ENCODE data around the gene QKI. TPM values are rescaled to one million over a fixed set of nuclear protein-coding genes. Genes with fewer than 3 reads are reported as not detected.

QKI gene
- total RNA-seq, 2 experiments from 2014 or later: 48.6 to 62.7 TPM

GRCh38 chr6:163446549-163446948 is 32.0 kb downstream of the QKI start:
- Mint-ChIP-seq H3K4me1 (peaks cover 38% of the 10 kb centered on the region), H3K27ac (no peak overlapping the region), H3K27me3 (no peaks in the 10 kb centered on the region), H3K9me3 (ENCODE audit: low read depth) (no peaks in the 10 kb centered on the region), H3K36me3 (ENCODE audit: low read depth) (no peaks in the 10 kb centered on the region), H3K4me3 (no peak overlapping the region)
- ChIA-PET CTCF (no interaction called here), POLR2A (no interaction called here)
- ATAC-seq: no peak
- no peak for DNase-seq
- intact Hi-C loops (cut with DNase I, micrococcal nuclease): no loop called here

GRCh38 chr6:163449076-163449475 is 34.6 kb downstream of the QKI start:
- ChIA-PET POLR2A (no interaction called here), CTCF (interaction anchor here (0.8 to 1.5 kb wide), 3 partner anchors 21 to 105 kb away, joined by 3 read pairs; no protein-coding TSS in a partner anchor)
- DNase-seq (no peak), ATAC-seq (no peak)
- Mint-ChIP-seq H3K4me1 (peaks cover 24% of the 10 kb centered on the region), H3K36me3 (ENCODE audit: low read depth) (no peaks in the 10 kb centered on the region), H3K4me3 (no peak overlapping the region), H3K27me3 (no peaks in the 10 kb centered on the region), H3K27ac (no peak overlapping the region), H3K9me3 (ENCODE audit: low read depth) (no peaks in the 10 kb centered on the region)
- intact Hi-C loops (cut with DNase I, micrococcal nuclease): no loop called here

- peaks cover 12% of the 10 kb centered on the region for H3K36me3 Mint-ChIP-seq (ENCODE audit: low read depth)
- no peaks in the 10 kb centered on the region for H3K27me3 Mint-ChIP-seq
- DNase-seq (no peak), ATAC-seq (no peak)
- no peaks in the 10 kb centered on the region for H3K9me3 Mint-ChIP-seq (ENCODE audit: low read depth)
- H3K27ac Mint-ChIP-seq: no peak overlapping the region
- ChIA-PET POLR2A (no interaction called here), CTCF (interaction anchor here (0.8 to 1.7 kb wide), 2 partner anchors 9 to 10 kb away, joined by 3 to 4 read pairs; no protein-coding TSS in a partner anchor)
- H3K4me3 Mint-ChIP-seq: no peak overlapping the region
- intact Hi-C loops (cut with DNase I, micrococcal nuclease): no loop called here
- peaks cover 41% of the 10 kb centered on the region for H3K4me1 Mint-ChIP-seq
Measured at GRCh38 chr6:163454425-163454824, 39.9 kb downstream of the QKI start.

- Mint-ChIP-seq H3K4me1 (peaks cover 48% of the 10 kb centered on the region), H3K36me3 (ENCODE audit: low read depth) (peaks cover 14% of the 10 kb centered on the region), H3K27me3 (no peaks in the 10 kb centered on the region), H3K27ac (no peak overlapping the region), H3K4me3 (no peak overlapping the region), H3K9me3 (ENCODE audit: low read depth) (no peaks in the 10 kb centered on the region)
- ChIA-PET POLR2A (no interaction called here), CTCF (no interaction called here)
- DNase-seq: no peak
- intact Hi-C loops (cut with DNase I, micrococcal nuclease): no loop called here
- ATAC-seq: no peak
Measured at GRCh38 chr6:163455552-163455951, 41.0 kb downstream of the QKI start.

GRCh38 chr6:163457637-163458561 is 43.4 kb downstream of the QKI start:
- ATAC-seq (peak; percentile 39), DNase-seq (no peak)
- peak overlapping the region; percentile 71 for H3K27ac Mint-ChIP-seq
- no peaks in the 10 kb centered on the region for H3K9me3 Mint-ChIP-seq (ENCODE audit: low read depth)
- ChIA-PET POLR2A (no interaction called here), CTCF (no interaction called here)
- peaks cover 55% of the 10 kb centered on the region for H3K4me1 Mint-ChIP-seq
- no peaks in the 10 kb centered on the region for H3K27me3 Mint-ChIP-seq
- intact Hi-C loops (cut with DNase I, micrococcal nuclease): loop anchor here in 1 of 2 experiments (2.0 kb wide), 1 partner anchor 41 kb away; no protein-coding TSS in a partner anchor
- H3K36me3 Mint-ChIP-seq (ENCODE audit: low read depth): peaks cover 14% of the 10 kb centered on the region
- no peak overlapping the region for H3K4me3 Mint-ChIP-seq

GRCh38 chr6:163459007-163459406 is 44.5 kb downstream of the QKI start:
- ChIA-PET POLR2A (no interaction called here), CTCF (no interaction called here)
- peak overlapping the region; percentile 36 for H3K4me3 Mint-ChIP-seq
- no peak for DNase-seq
- H3K27me3 Mint-ChIP-seq: no peaks in the 10 kb centered on the region
- H3K36me3 Mint-ChIP-seq (ENCODE audit: low read depth): peaks cover 17% of the 10 kb centered on the region
- peak overlapping the region; percentile 96 for H3K27ac Mint-ChIP-seq
- no peaks in the 10 kb centered on the region for H3K9me3 Mint-ChIP-seq (ENCODE audit: low read depth)
- no peak for ATAC-seq
- intact Hi-C loops (cut with DNase I, micrococcal nuclease): loop anchor here in 1 of 2 experiments (2.0 kb wide), 1 partner anchor 42 kb away; no protein-coding TSS in a partner anchor
- peaks cover 63% of the 10 kb centered on the region for H3K4me1 Mint-ChIP-seq

GRCh38 chr6:163459536-163459935 is 45.0 kb downstream of the QKI start:
- no peak for ATAC-seq
- CTCF ChIA-PET: no interaction called here
- H3K4me1 Mint-ChIP-seq: peaks cover 63% of the 10 kb centered on the region
- intact Hi-C loops (cut with DNase I, micrococcal nuclease): loop anchor here in 1 of 2 experiments (2.0 kb wide), 1 partner anchor 43 kb away; no protein-coding TSS in a partner anchor
- H3K27me3 Mint-ChIP-seq: no peaks in the 10 kb centered on the region
- no peak for DNase-seq
- H3K9me3 Mint-ChIP-seq (ENCODE audit: low read depth): no peaks in the 10 kb centered on the region
- peak overlapping the region; percentile 36 for H3K4me3 Mint-ChIP-seq
- H3K27ac Mint-ChIP-seq: peak overlapping the region; percentile 96
- POLR2A ChIA-PET: no interaction called here
- peaks cover 17% of the 10 kb centered on the region for H3K36me3 Mint-ChIP-seq (ENCODE audit: low read depth)

GRCh38 chr6:163460307-163460782 is 45.8 kb downstream of the QKI start:
- ChIA-PET POLR2A (interaction anchor here (0.7 kb wide), 1 partner anchor 45 kb away, joined by 3 read pairs; no protein-coding TSS in a partner anchor), CTCF (interaction anchor here (0.9 kb wide), 1 partner anchor 44 kb away, joined by 3 read pairs; no protein-coding TSS in a partner anchor)
- Mint-ChIP-seq H3K9me3 (ENCODE audit: low read depth) (no peaks in the 10 kb centered on the region), H3K36me3 (ENCODE audit: low read depth) (peaks cover 23% of the 10 kb centered on the region), H3K4me1 (peaks cover 60% of the 10 kb centered on the region), H3K27ac (peak overlapping the region; percentile 96), H3K27me3 (no peaks in the 10 kb centered on the region), H3K4me3 (peak overlapping the region; percentile 82)
- intact Hi-C loops (cut with DNase I, micrococcal nuclease): loop anchor here in 1 of 2 experiments (1.0 to 5.0 kb wide), 2 partner anchors 46 to 733 kb away; partner anchors contain the start of genes PACRG, PRKN and QKI
- ATAC-seq: peak; percentile 90
- peak; percentile 23 for DNase-seq

- intact Hi-C loops (cut with DNase I, micrococcal nuclease): loop anchor here in 1 of 2 experiments (5.0 kb wide), 1 partner anchor 734 kb away; the partner anchor contains the start of genes PACRG and PRKN
- no peak for DNase-seq
- no peaks in the 10 kb centered on the region for H3K9me3 Mint-ChIP-seq (ENCODE audit: low read depth)
- H3K4me1 Mint-ChIP-seq: peaks cover 59% of the 10 kb centered on the region
- H3K27me3 Mint-ChIP-seq: no peaks in the 10 kb centered on the region
- peak overlapping the region; percentile 17 for H3K4me3 Mint-ChIP-seq
- ChIA-PET CTCF (interaction anchor here (0.6 kb wide), 1 partner anchor 88 kb away, joined by 3 read pairs; no protein-coding TSS in a partner anchor), POLR2A (interaction anchor here (0.7 kb wide), 1 partner anchor 205 kb away, joined by 3 read pairs; no protein-coding TSS in a partner anchor)
- peak overlapping the region; percentile 49 for H3K27ac Mint-ChIP-seq
- peaks cover 24% of the 10 kb centered on the region for H3K36me3 Mint-ChIP-seq (ENCODE audit: low read depth)
- no peak for ATAC-seq
Measured at GRCh38 chr6:163461696-163462095, 47.2 kb downstream of the QKI start.

GRCh38 chr6:163463180-163463579 is 48.7 kb downstream of the QKI start:
- ChIA-PET CTCF (interaction anchor here (0.6 kb wide), 1 partner anchor 8 kb away, joined by 3 read pairs; no protein-coding TSS in a partner anchor), POLR2A (no interaction called here)
- Mint-ChIP-seq H3K4me3 (no peak overlapping the region), H3K9me3 (ENCODE audit: low read depth) (no peaks in the 10 kb centered on the region), H3K4me1 (peaks cover 53% of the 10 kb centered on the region), H3K27ac (peak overlapping the region; percentile 23), H3K36me3 (ENCODE audit: low read depth) (peaks cover 18% of the 10 kb centered on the region), H3K27me3 (no peaks in the 10 kb centered on the region)
- ATAC-seq: peak; percentile 13
- intact Hi-C loops (cut with DNase I, micrococcal nuclease): loop anchor here in 1 of 2 experiments (5.0 kb wide), 1 partner anchor 736 kb away; the partner anchor contains the start of genes PACRG and PRKN
- no peak for DNase-seq

- Mint-ChIP-seq H3K4me3 (no peak overlapping the region), H3K36me3 (ENCODE audit: low read depth) (peaks cover 20% of the 10 kb centered on the region), H3K27me3 (no peaks in the 10 kb centered on the region), H3K4me1 (peaks cover 51% of the 10 kb centered on the region), H3K9me3 (ENCODE audit: low read depth) (no peaks in the 10 kb centered on the region), H3K27ac (no peak overlapping the region)
- POLR2A ChIA-PET: interaction anchor here (0.6 kb wide), 1 partner anchor 37 kb away, joined by 3 read pairs; no protein-coding TSS in a partner anchor
- intact Hi-C loops (cut with DNase I, micrococcal nuclease): loop anchor here in 1 of 2 experiments (5.0 kb wide), 1 partner anchor 736 kb away; the partner anchor contains the start of genes PACRG and PRKN
- no peak for ATAC-seq
- DNase-seq: no peak
- CTCF ChIA-PET: interaction anchor here (0.6 kb wide), 1 partner anchor 9 kb away, joined by 3 read pairs; no protein-coding TSS in a partner anchor
Measured at GRCh38 chr6:163463795-163464194, 49.3 kb downstream of the QKI start.

All from activated CD4-positive, alpha-beta T cell treated with anti-CD3 and anti-CD28 coated beads for 36 hours (primary cell).